Islet of Langerhans (tissue), 1 donor: ENCODE data around the gene TRIM10.
A peak's percentile ranks its signal among the peaks of the same experiment; 100 is the strongest.
"Not testable (repeated sequence)": the region's sequence is repeated elsewhere in the genome, so short reads cannot be mapped to it uniquely, and the experiment has no call there.

ENCODE experiments used
- FAIRE-seq: peaks from one replicate; lab custom pipeline; 2011; peaks lifted over from hg19 to GRCh38; lab: Jason Lieb, UNC

The TRIM10 gene

GRCh38 chr6:30154061-30154460, 7.0 kb downstream of the TRIM10 start:
- no peak for FAIRE-seq

- FAIRE-seq: no peak
These were observed 8.0 kb downstream of the TRIM10 start for GRCh38 chr6:30152910-30153610.

GRCh38 chr6:30152016-30152673, 8.9 kb downstream of the TRIM10 start:
- FAIRE-seq: no peak

GRCh38 chr6:30151580-30151979, 9.4 kb downstream of the TRIM10 start:
- FAIRE-seq: no peak

GRCh38 chr6:30150671-30151395, 10.2 kb downstream of the TRIM10 start:
- FAIRE-seq: no peak

GRCh38 chr6:30149858-30150550, 11.0 kb downstream of the TRIM10 start:
- FAIRE-seq: no peak

GRCh38 chr6:30149234-30149633, 11.8 kb downstream of the TRIM10 start:
- no peak for FAIRE-seq

- no peak for FAIRE-seq
These were observed 13.9 kb downstream of the TRIM10 start for GRCh38 chr6:30147096-30147495.

GRCh38 chr6:30145818-30146217, 15.2 kb downstream of the TRIM10 start:
- FAIRE-seq: no peak

GRCh38 chr6:30144811-30145210, 16.2 kb downstream of the TRIM10 start:
- no peak for FAIRE-seq

GRCh38 chr6:30143780-30144179, 17.2 kb downstream of the TRIM10 start:
- FAIRE-seq: no peak

GRCh38 chr6:30142665-30143064, 18.3 kb downstream of the TRIM10 start:
- no peak for FAIRE-seq

- FAIRE-seq: not testable (repeated sequence)
These were observed 20.8 kb downstream of the TRIM10 start for GRCh38 chr6:30140240-30140639.

GRCh38 chr6:30136570-30137286, 24.3 kb downstream of the TRIM10 start:
- no peak for FAIRE-seq

- no peak for FAIRE-seq
These were observed 25.3 kb downstream of the TRIM10 start, which contains the start of gene TRIM40 for GRCh38 chr6:30135757-30136156. Gene TRIM40, plus strand, starts transcription at chr6:30136140. Its CDS starts 897 bp downstream, at chr6:30137037.

- FAIRE-seq: no peak
These were observed 25.9 kb downstream of the TRIM10 start for GRCh38 chr6:30135147-30135546.

GRCh38 chr6:30131947-30132497, 29.0 kb downstream of the TRIM10 start:
- no peak for FAIRE-seq

- FAIRE-seq: peak; percentile 81
These were observed 29.8 kb downstream of the TRIM10 start for GRCh38 chr6:30130887-30131862.

GRCh38 chr6:30130179-30130679, 30.8 kb downstream of the TRIM10 start:
- FAIRE-seq: no peak
